ENCODE data around the gene LAG3.

LAG3 gene

DNA sequence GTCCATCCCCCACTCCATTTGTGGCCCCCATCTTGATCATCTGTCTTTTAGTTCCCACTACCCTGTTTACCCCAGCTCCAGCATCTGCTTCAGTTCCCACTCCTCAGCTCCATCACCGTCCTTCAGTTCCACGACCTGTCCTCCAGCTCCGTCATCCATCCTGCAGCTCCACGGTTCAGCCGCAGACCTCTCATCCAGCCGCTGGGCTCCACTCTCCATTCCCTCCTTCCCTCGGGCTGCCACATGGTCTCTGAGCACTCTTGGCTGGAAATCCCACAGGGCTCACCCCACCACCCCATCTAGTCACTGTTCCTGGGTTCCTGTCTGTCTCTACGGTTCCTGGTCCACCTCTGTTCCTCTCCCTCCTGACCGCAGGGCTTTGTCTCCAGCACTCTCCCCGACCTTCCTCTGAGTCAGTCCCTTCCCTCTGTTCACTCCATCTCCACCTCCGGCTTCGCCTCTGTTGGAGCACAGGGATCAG lies 52.6 kb downstream of the LAG3 start:
- DNase-seq: no peak

DNA sequence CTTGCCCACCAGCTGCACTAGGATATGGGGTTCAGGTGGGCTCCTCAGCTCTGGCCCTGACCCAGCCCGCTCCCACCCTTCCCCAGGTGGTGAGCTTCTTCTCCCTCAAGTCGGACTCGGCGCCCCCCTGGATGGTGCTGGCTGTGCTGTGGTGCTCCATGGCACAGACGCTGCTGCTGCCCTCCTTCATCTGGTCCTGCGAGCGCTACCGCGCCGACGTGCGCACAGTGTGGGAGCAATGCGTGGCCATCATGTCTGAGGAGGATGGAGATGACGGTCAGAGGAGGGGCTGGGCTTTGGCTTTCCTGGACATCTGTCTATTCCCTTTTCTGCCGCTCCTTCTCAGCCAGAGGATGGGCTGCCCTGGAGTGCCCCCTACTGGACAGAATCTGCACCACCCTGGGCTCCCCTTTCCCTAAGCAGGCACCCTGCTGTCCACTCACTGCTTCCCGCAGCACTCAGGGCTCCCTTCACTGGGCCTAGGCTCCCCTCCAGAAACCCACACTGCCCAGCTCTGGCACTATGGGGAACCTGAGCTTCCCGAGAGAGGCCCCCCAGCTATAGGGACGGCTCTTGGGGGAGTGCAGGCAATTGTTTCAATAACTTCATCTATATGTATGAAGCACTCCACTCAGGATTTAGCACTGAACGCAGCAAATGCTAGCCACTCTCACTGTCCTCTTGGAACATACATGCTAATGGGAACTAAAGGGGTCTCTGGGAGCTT lies 53.2 kb downstream of the LAG3 start:
- DNase-seq: peak; percentile 60

DNA sequence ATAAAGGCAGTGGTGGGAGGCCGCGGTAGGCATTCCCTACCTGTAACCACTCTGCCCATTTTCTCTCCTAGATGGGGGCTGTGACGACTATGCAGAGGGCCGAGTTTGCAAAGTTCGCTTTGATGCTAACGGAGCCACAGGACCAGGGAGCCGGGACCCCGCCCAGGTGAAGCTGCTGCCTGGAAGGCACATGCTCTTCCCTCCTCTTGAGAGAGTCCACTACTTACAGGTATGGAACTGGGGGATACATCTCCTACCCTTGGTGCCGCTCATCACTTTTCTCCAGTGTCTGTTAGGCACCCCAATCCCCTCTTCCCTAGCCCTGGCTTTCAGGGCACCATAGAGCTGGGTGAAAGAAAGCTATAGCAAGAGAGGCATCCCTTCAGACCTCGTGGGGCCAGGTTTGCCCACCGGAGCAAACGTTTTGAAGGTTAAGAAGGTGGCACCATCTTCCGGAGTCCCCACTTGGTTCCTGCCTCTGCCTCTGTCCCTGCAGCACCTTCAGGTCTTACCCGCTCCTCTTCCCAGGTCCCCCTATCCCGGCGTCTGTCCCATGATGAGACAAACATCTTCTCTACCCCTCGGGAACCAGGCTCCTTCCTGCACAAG lies 53.9 kb downstream of the LAG3 start:
- no peak for DNase-seq

DNA sequence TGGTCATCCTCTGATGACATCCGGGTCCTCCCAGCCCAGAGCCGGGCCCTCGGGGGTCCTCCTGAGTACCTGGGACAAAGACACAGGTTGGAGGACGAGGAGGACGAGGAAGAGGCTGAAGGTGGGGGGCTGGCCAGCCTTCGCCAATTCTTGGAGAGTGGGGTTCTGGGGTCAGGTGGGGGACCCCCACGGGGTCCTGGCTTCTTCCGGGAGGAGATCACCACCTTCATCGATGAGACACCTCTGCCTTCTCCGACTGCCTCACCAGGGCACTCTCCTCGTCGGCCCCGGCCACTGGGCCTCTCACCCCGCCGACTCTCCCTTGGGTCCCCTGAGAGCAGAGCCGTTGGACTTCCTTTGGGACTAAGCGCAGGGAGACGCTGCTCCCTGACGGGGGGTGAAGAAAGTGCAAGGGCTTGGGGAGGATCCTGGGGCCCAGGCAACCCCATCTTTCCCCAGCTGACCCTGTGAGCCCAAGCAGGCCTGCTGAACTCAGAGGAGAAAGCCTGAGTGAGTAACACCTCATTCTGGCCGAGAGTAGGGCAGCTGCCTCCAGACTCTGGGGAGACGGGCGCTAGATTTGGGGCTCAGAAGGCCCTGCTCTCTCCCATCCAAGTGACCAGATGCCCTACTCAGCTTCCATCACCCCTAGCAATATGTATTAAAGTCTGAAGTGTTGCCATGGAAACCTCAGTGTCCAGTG lies 54.6 kb downstream of the LAG3 start:
- no peak for DNase-seq

DNA sequence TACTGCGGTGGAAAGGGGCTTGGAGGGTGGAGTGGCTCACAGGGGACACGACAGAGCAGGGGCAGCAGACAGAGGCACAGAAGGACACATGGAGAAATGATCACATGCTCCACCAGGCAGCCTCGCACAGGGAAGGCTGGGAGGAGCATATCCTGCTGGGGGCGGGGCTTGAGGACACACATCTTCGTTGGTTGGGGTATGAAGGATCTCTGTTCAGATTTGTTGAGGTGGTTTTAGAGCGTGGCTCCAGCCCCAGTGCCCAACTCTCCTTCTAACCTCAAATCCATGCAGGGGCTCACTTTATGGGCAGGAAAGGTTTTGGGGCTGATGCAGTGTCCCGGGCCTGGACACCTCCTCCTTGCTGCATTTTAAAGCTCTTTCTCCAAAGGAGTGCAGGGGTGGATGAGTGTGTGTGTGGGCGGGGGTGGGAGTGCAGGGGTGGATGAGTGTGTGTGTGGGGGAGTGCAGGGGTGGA lies 55.2 kb downstream of the LAG3 start:
- peak; percentile 63 for DNase-seq
